Vagina (tissue), 2 donors: Measurements from ENCODE around the gene CPNE8.

Experiments used
- POLR2A ChIP-seq, 2 donors: fragments of 450-650 bp; IDR thresholded peaks; one replicate each; pipeline ENCODE4 v1.6.1; 2017; ENCODE audit warnings: antibody characterized with exemption in 2 of 2, mild to moderate bottlenecking in 2 of 2, moderate library complexity in 2 of 2
- POLR2AphosphoS5 ChIP-seq, 2 donors: sonication (generic); formaldehyde crosslinking; IDR thresholded peaks; one replicate each; pipeline ENCODE4 v1.9.0; 2017; ENCODE audit warnings: antibody characterized with exemption in 2 of 2, mild to moderate bottlenecking in 2 of 2, low read depth in 1 of 2; ENCODE audit not compliant: insufficient read depth in 1 of 2
- TF ChIP-seq, protein P1 (sequence below), 3 experiments: fragments of 450-650 bp in 2 of 3; fragments of 200-600 bp in 1 of 3; sonication (generic) in 1 of 3; IDR thresholded peaks; one replicate each; pipeline ENCODE4 v1.5.1; 2017 to 2019; ENCODE audit warnings: antibody characterized with exemption in 3 of 3, mild to moderate bottlenecking in 2 of 3, moderate library complexity in 2 of 3

DNA sequence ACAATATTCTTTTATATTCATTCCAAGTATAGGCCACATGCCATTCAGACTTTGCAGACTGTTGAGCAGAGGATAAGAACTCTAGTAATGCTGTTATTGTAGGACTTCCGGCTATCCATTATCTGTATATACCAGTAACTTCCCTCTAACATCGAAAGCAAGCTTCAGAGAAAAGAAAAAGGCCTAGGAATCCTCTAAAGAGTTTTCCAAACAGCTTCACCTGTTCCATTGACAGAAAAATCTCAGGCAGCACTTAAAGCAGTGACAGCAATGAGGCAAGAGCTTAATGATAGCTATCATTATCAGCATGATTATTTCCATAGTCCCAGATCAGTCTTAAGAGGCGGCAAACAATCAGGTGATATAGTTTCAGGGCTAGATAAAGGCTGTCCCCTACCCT lies 1.8 kb downstream of the CPNE8 start:
- TF ChIP-seq POLR2AphosphoS5 (IDR thresholded peaks at IDR 0.05; ENCODE audit: insufficient read depth in 1 of 2, low read depth in 1 of 2) = no peak
- TF ChIP-seq, protein P1, sequence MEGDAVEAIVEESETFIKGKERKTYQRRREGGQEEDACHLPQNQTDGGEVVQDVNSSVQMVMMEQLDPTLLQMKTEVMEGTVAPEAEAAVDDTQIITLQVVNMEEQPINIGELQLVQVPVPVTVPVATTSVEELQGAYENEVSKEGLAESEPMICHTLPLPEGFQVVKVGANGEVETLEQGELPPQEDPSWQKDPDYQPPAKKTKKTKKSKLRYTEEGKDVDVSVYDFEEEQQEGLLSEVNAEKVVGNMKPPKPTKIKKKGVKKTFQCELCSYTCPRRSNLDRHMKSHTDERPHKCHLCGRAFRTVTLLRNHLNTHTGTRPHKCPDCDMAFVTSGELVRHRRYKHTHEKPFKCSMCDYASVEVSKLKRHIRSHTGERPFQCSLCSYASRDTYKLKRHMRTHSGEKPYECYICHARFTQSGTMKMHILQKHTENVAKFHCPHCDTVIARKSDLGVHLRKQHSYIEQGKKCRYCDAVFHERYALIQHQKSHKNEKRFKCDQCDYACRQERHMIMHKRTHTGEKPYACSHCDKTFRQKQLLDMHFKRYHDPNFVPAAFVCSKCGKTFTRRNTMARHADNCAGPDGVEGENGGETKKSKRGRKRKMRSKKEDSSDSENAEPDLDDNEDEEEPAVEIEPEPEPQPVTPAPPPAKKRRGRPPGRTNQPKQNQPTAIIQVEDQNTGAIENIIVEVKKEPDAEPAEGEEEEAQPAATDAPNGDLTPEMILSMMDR (IDR thresholded peaks at IDR 0.05) = no peak
- no peak for TF ChIP-seq POLR2A (IDR thresholded peaks at IDR 0.05)
